ENCODE data around the gene STX4. TPM values are rescaled to one million over a fixed set of nuclear protein-coding genes. Genes with fewer than 3 reads are reported as not detected.

STX4 gene
- total RNA-seq, 3 donors from 2014 or later, result 44.3 to 59.0 (median 52.2) TPM

- TF ChIP-seq CTCF (IDR thresholded peaks at IDR 0.05) (no peak), POLR2AphosphoS5 (IDR thresholded peaks at IDR 0.05) (no peak), POLR2A (IDR thresholded peaks at IDR 0.05) (no peak)
- no peak overlapping the region for H3K27ac ChIP-seq
- intact Hi-C loops (cut with DNase I; ENCODE audit: low total_unique reads), result no loop called here
- H3K36me3 ChIP-seq, result no peaks in the 10 kb centered on the region
- DNase-seq (ENCODE audit: low spot score in 2 of 2), result no peak
- H3K4me3 ChIP-seq, result no peak overlapping the region
- no peaks in the 10 kb centered on the region for H3K27me3 ChIP-seq
- no peaks in the 10 kb centered on the region for H3K9me3 ChIP-seq
- H3K4me1 ChIP-seq, result no peaks in the 10 kb centered on the region
Observed at GRCh38 chr16:31083081-31083480, 49.7 kb downstream of the STX4 start.

- Histone ChIP-seq H3K4me1 (no peaks in the 10 kb centered on the region), H3K27ac (peak overlapping the region in 1 of 2 donors; percentile 12), H3K36me3 (no peaks in the 10 kb centered on the region), H3K4me3 (no peak overlapping the region), H3K27me3 (no peaks in the 10 kb centered on the region), H3K9me3 (no peaks in the 10 kb centered on the region)
- TF ChIP-seq POLR2A (IDR thresholded peaks at IDR 0.05), result no peak
- no peak for TF ChIP-seq POLR2AphosphoS5 (IDR thresholded peaks at IDR 0.05)
- no peak for TF ChIP-seq CTCF (IDR thresholded peaks at IDR 0.05)
- DNase-seq (ENCODE audit: low spot score in 2 of 2), result no peak
- intact Hi-C loops (cut with DNase I; ENCODE audit: low total_unique reads), result no loop called here
Observed at GRCh38 chr16:31083556-31083955, 50.2 kb downstream of the STX4 start.

- no peaks in the 10 kb centered on the region for H3K9me3 ChIP-seq
- no peaks in the 10 kb centered on the region for H3K36me3 ChIP-seq
- intact Hi-C loops (cut with DNase I; ENCODE audit: low total_unique reads), result no loop called here
- peak overlapping the region in 1 of 2 donors; percentile 12 for H3K27ac ChIP-seq
- no peak for DNase-seq (ENCODE audit: low spot score in 2 of 2)
- no peak overlapping the region for H3K4me3 ChIP-seq
- H3K4me1 ChIP-seq, result no peaks in the 10 kb centered on the region
- H3K27me3 ChIP-seq, result no peaks in the 10 kb centered on the region
- TF ChIP-seq POLR2AphosphoS5 (IDR thresholded peaks at IDR 0.05) (no peak), CTCF (IDR thresholded peaks at IDR 0.05) (no peak), POLR2A (IDR thresholded peaks at IDR 0.05) (no peak)
Observed at GRCh38 chr16:31083981-31084380, 50.6 kb downstream of the STX4 start.

- H3K4me1 ChIP-seq, result no peaks in the 10 kb centered on the region
- no peaks in the 10 kb centered on the region for H3K27me3 ChIP-seq
- intact Hi-C loops (cut with DNase I; ENCODE audit: low total_unique reads), result no loop called here
- DNase-seq (ENCODE audit: low spot score in 2 of 2), result no peak
- TF ChIP-seq POLR2A (IDR thresholded peaks at IDR 0.05), result no peak
- TF ChIP-seq CTCF (IDR thresholded peaks at IDR 0.05), result no peak
- no peak for TF ChIP-seq POLR2AphosphoS5 (IDR thresholded peaks at IDR 0.05)
- no peaks in the 10 kb centered on the region for H3K9me3 ChIP-seq
- H3K27ac ChIP-seq, result no peak overlapping the region
- no peak overlapping the region for H3K4me3 ChIP-seq
- no peaks in the 10 kb centered on the region for H3K36me3 ChIP-seq
Observed at GRCh38 chr16:31084584-31085302, 51.4 kb downstream of the STX4 start.

GRCh38 chr16:31085411-31085810 lies 52.1 kb downstream of the STX4 start:
- Histone ChIP-seq H3K27me3 (no peaks in the 10 kb centered on the region), H3K36me3 (no peaks in the 10 kb centered on the region), H3K27ac (no peak overlapping the region), H3K9me3 (no peaks in the 10 kb centered on the region), H3K4me3 (no peak overlapping the region), H3K4me1 (no peaks in the 10 kb centered on the region)
- intact Hi-C loops (cut with DNase I; ENCODE audit: low total_unique reads), result no loop called here
- DNase-seq (ENCODE audit: low spot score in 2 of 2), result no peak
- no peak for TF ChIP-seq POLR2AphosphoS5 (IDR thresholded peaks at IDR 0.05)
- no peak for TF ChIP-seq POLR2A (IDR thresholded peaks at IDR 0.05)
- TF ChIP-seq CTCF (IDR thresholded peaks at IDR 0.05), result no peak

All from breast epithelium (tissue), 4 donors.